HepG2 (cell line): ENCODE data around the gene MIER2. TPM values are rescaled to one million over a fixed set of nuclear protein-coding genes. Genes with fewer than 3 reads are reported as not detected.

ENCODE experiments used
- ATAC-seq: fragments of 200-7000 bp; cut with Tn5 transposase; 3 replicates; pipeline ENCODE4 v1.9.1; 2020; ENCODE audit warnings: mild to moderate bottlenecking, moderate library complexity
- BruUV-seq: library from RNA; stranded (reverse); fragments of 400-500 nt; replicated peaks from 2 replicates; lab custom pipeline; 2021; lab: Mats Ljungman, UMichigan
- CTCF ChIA-PET: fragments of 300-600 bp; formaldehyde crosslinking; extraction: SDS; loops from one replicate; lab custom pipeline; 2021; ENCODE audit warnings: low total read pairs, inconsistent platforms, low intra/inter-chr PET ratio; lab: Yijun Ruan, JAX
- POLR2A ChIA-PET: fragments of 350-600 bp; sonication (Branson Sonifier 250); formaldehyde crosslinking; loops from one replicate; lab custom pipeline; 2020; ENCODE audit warnings: antibody characterized with exemption, inconsistent platforms; lab: Yijun Ruan, JAX
- DNase-seq: peaks from one replicate; pipeline ENCODE4 v3.0.0-alpha.2; 2015; ENCODE audit warnings: low spot score
- FAIRE-seq: peaks from 3 replicates; lab custom pipeline; 2011; peaks lifted over from hg19 to GRCh38; lab: Jason Lieb, UNC
- H2AFZ ChIP-seq: one replicate; pipeline ENCODE4 v1.6.1; 2011; ENCODE audit warnings: low read length, inconsistent platforms
- H3K27ac ChIP-seq: fragments of 300-600 bp; 3 replicates; pipeline ENCODE4 v1.8.0; 2011; ENCODE audit warnings: mixed run types, mild to moderate bottlenecking, mixed read lengths, low read length, inconsistent platforms; ENCODE audit not compliant: insufficient read depth; ENCODE audit errors: extremely low read length
- H3K27me3 ChIP-seq, 2 experiments: fragments of 200-600 bp in 1 of 2; 2 replicates in 1 of 2; 3 replicates in 1 of 2; pipeline versions ENCODE4 v1.6.0 to v1.8.0; 2011; ENCODE audit warnings: low read length in 2 of 2, mild to moderate bottlenecking in 2 of 2, moderate library complexity in 2 of 2, inconsistent platforms in 1 of 2; ENCODE audit not compliant: insufficient read depth in 2 of 2, control insufficient read depth in 1 of 2
- H3K36me3 ChIP-seq, 2 experiments: fragments of 200-600 bp in 1 of 2; replicated peaks in 1 of 2; 2 replicates in 1 of 2; 3 replicates in 1 of 2; pipeline versions ENCODE4 v1.5.1 to v1.8.0; 2011; ENCODE audit warnings: low read length in 2 of 2, inconsistent platforms in 1 of 2; ENCODE audit not compliant: insufficient read depth in 2 of 2, control insufficient read depth in 1 of 2
- H3K4me1 ChIP-seq: 2 replicates; pipeline ENCODE4 v1.5.1; 2012; ENCODE audit warnings: low read length, inconsistent platforms; ENCODE audit not compliant: insufficient read depth
- H3K4me2 ChIP-seq: 2 replicates; pipeline ENCODE4 v1.6.0; 2011; ENCODE audit warnings: low read depth, low read length, inconsistent platforms
- H3K4me3 ChIP-seq, 3 experiments: fragments of 200-600 bp in 1 of 3; sonication (generic), shearing (Covaris generic) in 1 of 3; replicated peaks in 1 of 3; 2 replicates each; pipeline ENCODE4 v1.5.1; 2011 to 2016; ENCODE audit warnings: low read length in 3 of 3, inconsistent platforms in 2 of 3, low read depth in 2 of 3, mild to moderate bottlenecking in 2 of 3, control low read depth in 1 of 3, mixed read lengths in 1 of 3; ENCODE audit not compliant: insufficient read depth in 1 of 3
- H3K79me2 ChIP-seq: one replicate; pipeline ENCODE4 v1.6.1; 2011; ENCODE audit warnings: low read length, inconsistent platforms; ENCODE audit not compliant: insufficient read depth
- H3K9ac ChIP-seq: 2 replicates; pipeline ENCODE4 v1.6.0; 2011; ENCODE audit warnings: mild to moderate bottlenecking, low read depth, low read length, inconsistent platforms; ENCODE audit not compliant: insufficient read depth
- H3K9me3 ChIP-seq: 2 replicates; pipeline ENCODE4 v1.5.1; 2012; ENCODE audit warnings: mild to moderate bottlenecking, low read length
- H4K20me1 ChIP-seq: 2 replicates; pipeline ENCODE4 v1.6.0; 2011; ENCODE audit warnings: inconsistent platforms, mild to moderate bottlenecking, low read length, moderate library complexity; ENCODE audit not compliant: insufficient read depth
- ARID4A ChIP-seq: sonication (generic); formaldehyde crosslinking; IDR thresholded peaks from 2 replicates; pipeline ENCODE4 v1.5.0; 2020; ENCODE audit warnings: mild to moderate bottlenecking, missing genetic modification reagents, borderline replicate concordance
- CCDC6 ChIP-seq: sonication (generic); formaldehyde crosslinking; IDR thresholded peaks from 2 replicates; pipeline ENCODE4 v1.8.1; 2022; ENCODE audit warnings: mild to moderate bottlenecking, missing genetic modification reagents, moderate library complexity
- CERS6 ChIP-seq: sonication (generic); formaldehyde crosslinking; IDR thresholded peaks from 2 replicates; pipeline ENCODE4 v1.5.0; 2020; ENCODE audit warnings: missing genetic modification reagents
- CHCHD3 ChIP-seq: sonication (generic); formaldehyde crosslinking; IDR thresholded peaks from 2 replicates; pipeline ENCODE4 v1.8.0; 2022; ENCODE audit warnings: mild to moderate bottlenecking, missing genetic modification reagents, moderate library complexity
- FLYWCH1 ChIP-seq: sonication (generic); formaldehyde crosslinking; IDR thresholded peaks from 2 replicates; pipeline ENCODE4 v1.8.1; 2023; ENCODE audit warnings: mild to moderate bottlenecking, missing genetic modification reagents
- HMGA1 ChIP-seq: sonication (generic); formaldehyde crosslinking; conservative IDR thresholded peaks from 2 replicates; pipeline ENCODE4 v1.4.0; 2020; ENCODE audit warnings: missing genetic modification reagents
- IRF9 ChIP-seq: sonication (generic); formaldehyde crosslinking; IDR thresholded peaks from 2 replicates; pipeline ENCODE4 v1.8.0; 2022; ENCODE audit warnings: missing genetic modification reagents, mild to moderate bottlenecking, borderline replicate concordance
- KDM1A ChIP-seq: IDR thresholded peaks from 2 replicates; pipeline ENCODE4 v1.6.1; 2016; ENCODE audit warnings: missing compliant biosample characterization
- KDM3A ChIP-seq: IDR thresholded peaks from 2 replicates; pipeline ENCODE4 v1.6.1; 2018; ENCODE audit warnings: low read depth, missing compliant biosample characterization
- PHF20 ChIP-seq: sonication (generic); formaldehyde crosslinking; IDR thresholded peaks from 2 replicates; pipeline ENCODE4 v1.5.0; 2020; ENCODE audit warnings: mild to moderate bottlenecking, missing genetic modification reagents
- RXRA ChIP-seq: sonication (generic); formaldehyde crosslinking; IDR thresholded peaks from 2 replicates; pipeline ENCODE4 v1.5.1; 2020; ENCODE audit warnings: missing genetic modification reagents
- SIX4 ChIP-seq: sonication (generic); formaldehyde crosslinking; IDR thresholded peaks from 2 replicates; pipeline ENCODE4 v1.4.0; 2020; ENCODE audit warnings: missing genetic modification reagents
- SMAD1 ChIP-seq: sonication (generic); formaldehyde crosslinking; IDR thresholded peaks from 2 replicates; pipeline ENCODE4 v1.4.0; 2020; ENCODE audit warnings: missing genetic modification reagents, low read depth, mild to moderate bottlenecking, borderline replicate concordance
- ZNF724P ChIP-seq: sonication (generic); formaldehyde crosslinking; IDR thresholded peaks from 2 replicates; pipeline ENCODE4 v1.8.0; 2022; ENCODE audit warnings: missing genetic modification reagents, borderline replicate concordance
- WGBS: methylation state at CpG from one replicate; pipeline ENCODE4 v1.1.6; 2017; ENCODE audit warnings: low lambda C conversion rate; 5-methylcytosine and 5-hydroxymethylcytosine counted together
- in situ Hi-C: cut with HindIII; loops from 2 replicates; pipeline ENCODE4 v1.10.0; 2017; ENCODE audit warnings: low pct_unique_long_range_greater_than_20kb; ENCODE audit not compliant: extremely low pct_ligation_motif_present
- intact Hi-C: fragments of 100-400 bp; cut with micrococcal nuclease; formaldehyde crosslinking; loops from one replicate; pipeline ENCODE4 v1.10.0; 2022; ENCODE audit not compliant: unreplicated experiment
- polyA plus RNA-seq, 8 experiments: library from polyadenylated mRNA; depleted of rRNA in 3 of 8; stranded (reverse) in 7 of 8; unstranded in 1 of 8; fragments of >200 nt; fragmentation: Illumina TruSeq in 4 of 8; extraction: Trizol in 4 of 8; gene quantifications; 2 replicates each; pipeline versions ENCODE4 v1.2.1 to v1.2.3, GENCODE V29; 2011 to 2016; ENCODE audit warnings: low read depth in 4 of 8, missing spikeins in 1 of 8, mixed read lengths in 1 of 8; ENCODE audit not compliant: insufficient read depth in 1 of 8
- total RNA-seq, 5 experiments: library from RNA; depleted of rRNA; stranded (reverse); fragments of >200 nt; fragmentation: Illumina TruSeq; extraction: Trizol; gene quantifications; 2 replicates each; pipeline ENCODE4 v1.2.3, GENCODE V29; 2016; ENCODE audit warnings: low read depth in 1 of 5

The MIER2 gene
- total and polyA plus RNA-seq, 2 of the 13 experiments (the other 11 are each of a cell fraction or from before 2014, with no cell fraction given), result 9.6 to 25.7 TPM

- peak overlapping the region; percentile 92 for H3K4me2 ChIP-seq
- ChIA-PET POLR2A (no interaction called here), CTCF (no interaction called here)
- peaks cover 68% of the 10 kb centered on the region for H3K79me2 ChIP-seq
- H3K27me3 ChIP-seq, result no peaks in the 10 kb centered on the region; a peak in 1 of 5 replicates
- WGBS, result 59% methylated on average over 10 of the region's 12 CpGs
- peak overlapping the region; percentile 33 for H3K9ac ChIP-seq
- peak; percentile 33 for DNase-seq
- H3K36me3 ChIP-seq, result peaks cover 1 to 8% of the 10 kb centered on the region in 2 experiments; a peak in 2 of 5 replicates
- peaks cover 44% of the 10 kb centered on the region for H4K20me1 ChIP-seq
- peak overlapping the region in 2 of 3 experiments; percentile 19 to 72; a peak in 4 of 6 replicates for H3K4me3 ChIP-seq
- peak; percentile 28 for ATAC-seq
- peaks cover 71% of the 10 kb centered on the region for H3K4me1 ChIP-seq
- no peak overlapping the region for H2AFZ ChIP-seq
- peak overlapping the region; percentile 48 for H3K27ac ChIP-seq
- H3K9me3 ChIP-seq, result no peaks in the 10 kb centered on the region
- in situ Hi-C loops, result no loop called here
- no peak for FAIRE-seq
- intact Hi-C loops, result no loop called here
- no TSS peak for BruUV-seq
- no peak for TF ChIP-seq KDM1A (CRISPR knock-in tag)
- no peak for TF ChIP-seq IRF9 (CRISPR knock-in tag)
- TF ChIP-seq FLYWCH1 (CRISPR knock-in tag), result no peak
- TF ChIP-seq HMGA1 (CRISPR knock-in tag), result no peak
- no peak for TF ChIP-seq CHCHD3 (CRISPR knock-in tag)
- TF ChIP-seq CCDC6, result no peak
- no peak for TF ChIP-seq KDM3A (CRISPR knock-in tag)
- TF ChIP-seq RXRA, result no peak
- TF ChIP-seq SIX4 (CRISPR knock-in tag), result no peak
- 0 out of 2 replicates have a peak, but pooled peaks have one; percentile 24 for TF ChIP-seq PHF20 (CRISPR knock-in tag)
- no peak for TF ChIP-seq CERS6
- peak; percentile 47; the same call in 1 of the 2 replicates for TF ChIP-seq ARID4A (CRISPR knock-in tag)
- TF ChIP-seq SMAD1, result no peak
- no peak for TF ChIP-seq ZNF724P
Observed at GRCh38 chr19:341386-342127, 3.0 kb downstream of the MIER2 start.
